Measurements from ENCODE around the gene ZNF184.

ZNF184 gene

GRCh38 chr6:27414300-27414699 lies 58.6 kb downstream of the ZNF184 start:
- no peak for DNase-seq (ENCODE audit: low read depth)
- TF ChIP-seq MAX (IDR thresholded peaks at IDR 0.05; ENCODE audit: low read depth, low read length) (no peak), CTCF (IDR thresholded peaks at IDR 0.05; ENCODE audit: low read depth, low read length) (no peak), POLR2A (IDR thresholded peaks at IDR 0.05; ENCODE audit: extremely low read depth, insufficient read length) (no peak), MYC (IDR thresholded peaks at IDR 0.05; ENCODE audit: low read depth, low read length) (no peak)
- no peak overlapping the region for H3K4me3 ChIP-seq (ENCODE audit: low read depth, low read length)

- TF ChIP-seq MAX (IDR thresholded peaks at IDR 0.05; ENCODE audit: low read depth, low read length) (no peak), MYC (IDR thresholded peaks at IDR 0.05; ENCODE audit: low read depth, low read length) (no peak), POLR2A (IDR thresholded peaks at IDR 0.05; ENCODE audit: extremely low read depth, insufficient read length) (no peak), CTCF (IDR thresholded peaks at IDR 0.05; ENCODE audit: low read depth, low read length) (no peak)
- DNase-seq (ENCODE audit: low read depth), result no peak
- no peak overlapping the region for H3K4me3 ChIP-seq (ENCODE audit: low read depth, low read length)
Measured at GRCh38 chr6:27407153-27407814, 65.6 kb downstream of the ZNF184 start.

GRCh38 chr6:27406085-27406484 lies 66.8 kb downstream of the ZNF184 start:
- DNase-seq (ENCODE audit: low read depth), result no peak
- TF ChIP-seq POLR2A (IDR thresholded peaks at IDR 0.05; ENCODE audit: extremely low read depth, insufficient read length) (no peak), MYC (IDR thresholded peaks at IDR 0.05; ENCODE audit: low read depth, low read length) (no peak), MAX (IDR thresholded peaks at IDR 0.05; ENCODE audit: low read depth, low read length) (no peak), CTCF (IDR thresholded peaks at IDR 0.05; ENCODE audit: low read depth, low read length) (no peak)

GRCh38 chr6:27400877-27401642 lies 71.8 kb downstream of the ZNF184 start:
- H3K4me3 ChIP-seq (ENCODE audit: low read depth, low read length), result no peak overlapping the region
- TF ChIP-seq POLR2A (IDR thresholded peaks at IDR 0.05; ENCODE audit: extremely low read depth, insufficient read length) (no peak), MAX (IDR thresholded peaks at IDR 0.05; ENCODE audit: low read depth, low read length) (no peak), MYC (IDR thresholded peaks at IDR 0.05; ENCODE audit: low read depth, low read length) (no peak), CTCF (IDR thresholded peaks at IDR 0.05; ENCODE audit: low read depth, low read length) (no peak)
- DNase-seq (ENCODE audit: low read depth), result no peak

More at GRCh38 chr6:27406085-27406484, 66.8 kb downstream of the ZNF184 start:
- H3K4me3 ChIP-seq (ENCODE audit: low read depth, low read length), result no peak overlapping the region
